Measurements from ENCODE around the gene IKZF2.
A peak's percentile ranks its signal among the peaks of the same experiment; 100 is the strongest.
"Not testable (repeated sequence)": the region's sequence is repeated elsewhere in the genome, so short reads cannot be mapped to it uniquely, and the experiment has no call there.

Gene IKZF2

GRCh38 chr2:213036836-213037235 is 114.6 kb downstream of the IKZF2 start:
- no peak for DNase-seq (ENCODE audit: low read depth)

GRCh38 chr2:213034585-213034984 is 116.8 kb downstream of the IKZF2 start:
- no peak for DNase-seq (ENCODE audit: low read depth)

- no peak for DNase-seq (ENCODE audit: low read depth)
These were observed 118.8 kb downstream of the IKZF2 start for GRCh38 chr2:213032607-213033006.

- DNase-seq (ENCODE audit: low read depth), result no peak
These were observed 128.4 kb downstream of the IKZF2 start for GRCh38 chr2:213022987-213023386.

DNA sequence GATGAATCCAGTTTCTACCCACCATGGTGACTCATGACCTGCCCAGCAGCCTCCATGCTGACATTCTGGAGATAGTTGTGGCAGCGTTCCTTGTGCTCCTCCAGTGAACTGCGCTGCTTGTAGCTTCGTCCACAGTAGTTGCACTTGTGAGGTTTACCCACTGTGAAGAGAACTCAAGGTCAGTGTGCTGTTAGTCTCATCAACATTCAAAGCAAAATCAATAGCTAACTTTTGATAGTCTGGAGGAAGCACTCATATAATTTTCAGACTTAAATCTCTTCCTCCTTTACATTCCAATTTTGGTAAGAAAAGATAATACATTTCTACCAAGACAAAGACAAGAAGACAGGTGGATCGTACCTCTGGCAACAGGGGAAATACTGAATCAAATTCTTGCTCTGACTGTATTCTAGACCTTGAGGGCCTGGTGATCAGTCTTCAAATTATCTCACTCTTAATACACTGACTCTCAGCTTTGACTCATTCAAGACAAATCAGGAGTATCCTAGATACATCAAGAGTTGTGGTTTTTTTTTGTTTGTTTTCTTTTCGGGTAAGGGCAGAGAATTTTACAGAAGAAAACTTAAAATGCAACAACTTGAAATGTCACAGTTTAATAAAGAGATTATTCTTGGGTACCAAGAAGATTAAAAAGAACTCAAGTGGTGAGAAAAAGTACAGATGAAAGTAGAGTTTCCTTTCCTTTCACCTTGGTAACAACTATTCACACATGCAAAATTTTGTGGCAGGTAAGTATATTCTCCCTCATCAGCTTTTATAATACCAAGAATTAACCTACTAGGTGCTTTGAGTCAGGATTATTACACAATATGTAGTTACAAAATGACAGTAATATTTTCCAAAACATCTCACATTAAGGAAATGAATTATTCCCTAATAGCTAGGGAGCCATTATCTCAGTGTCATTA is 129.2 kb downstream of the IKZF2 start:
- DNase-seq (ENCODE audit: low read depth), result no peak

DNA sequence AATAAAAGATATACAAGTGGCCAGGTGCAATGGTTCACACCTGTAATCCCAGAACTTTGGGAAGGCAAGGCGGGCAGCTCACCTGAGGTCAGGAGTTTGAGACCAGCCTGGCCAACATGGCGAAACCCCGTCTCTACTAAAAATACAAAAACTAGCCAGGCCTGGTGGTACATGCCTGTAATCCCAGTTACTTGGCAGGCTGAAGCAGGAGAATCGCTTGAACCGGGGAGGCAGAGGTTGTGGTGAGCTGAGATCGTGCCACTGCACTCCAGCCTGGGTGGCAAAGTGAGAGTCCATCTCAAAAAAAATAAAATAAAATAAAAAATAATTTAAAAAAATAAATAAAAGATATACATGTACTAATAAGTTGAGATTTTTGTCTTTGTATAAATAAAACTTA is 130.5 kb downstream of the IKZF2 start:
- not testable (repeated sequence) for DNase-seq (ENCODE audit: low read depth)

DNA sequence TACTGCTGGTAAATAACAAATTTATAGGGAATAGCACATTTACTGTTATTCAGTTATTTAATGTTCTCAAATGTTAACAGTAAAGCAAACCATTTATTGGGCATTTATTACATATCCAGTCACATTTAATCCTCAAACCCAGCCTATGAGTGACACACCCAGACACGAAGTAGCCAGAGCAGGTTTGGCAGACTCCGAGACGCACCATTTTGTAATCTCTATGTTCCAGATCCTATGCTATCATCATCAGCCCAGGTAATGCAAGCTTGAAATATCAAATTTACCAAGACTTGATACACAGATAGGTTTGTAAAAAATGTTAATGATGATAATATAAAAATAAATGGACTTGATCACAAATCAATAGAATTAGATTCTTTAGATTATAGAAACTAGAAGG is 131.1 kb downstream of the IKZF2 start:
- no peak for DNase-seq (ENCODE audit: low read depth)

DNA sequence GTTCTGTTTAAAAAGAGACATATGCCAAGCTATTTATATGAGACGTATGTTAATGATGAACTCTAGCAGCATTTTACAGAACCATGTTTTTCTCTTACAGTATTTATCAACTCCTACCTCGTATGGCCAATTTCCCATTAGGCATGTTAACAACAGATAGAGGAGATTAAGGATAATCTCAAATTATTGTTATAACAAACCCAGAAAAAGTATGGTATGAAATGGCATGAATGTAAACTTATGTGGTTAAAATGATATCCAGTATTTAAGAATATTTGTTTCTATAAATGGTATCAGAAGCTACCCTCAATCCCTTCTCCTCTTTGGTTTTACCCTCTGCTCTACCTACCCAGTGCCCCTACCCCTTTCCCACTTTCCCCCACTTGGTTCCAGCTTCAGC is 132.0 kb downstream of the IKZF2 start:
- DNase-seq (ENCODE audit: low read depth), result no peak

- no peak for DNase-seq (ENCODE audit: low read depth)
These were observed 133.0 kb downstream of the IKZF2 start for GRCh38 chr2:213018340-213018901.

DNA sequence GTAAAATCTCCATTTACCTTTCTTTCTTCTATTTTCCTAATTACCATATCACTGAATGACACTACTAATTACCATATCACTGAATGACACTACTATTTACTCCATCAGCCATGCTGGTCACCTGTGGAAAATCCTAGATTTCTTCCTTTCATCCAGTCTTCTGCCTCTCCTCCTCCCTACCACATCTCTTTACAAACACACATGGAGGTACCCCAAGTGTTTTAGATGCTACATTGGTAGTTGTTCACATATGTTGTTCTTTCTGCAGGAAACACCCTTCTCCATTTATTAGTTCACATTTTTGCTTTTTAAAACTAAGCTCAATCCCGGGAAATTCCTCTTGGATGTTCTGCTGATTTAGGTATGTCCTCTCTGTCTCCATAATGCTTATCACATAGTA is 134.0 kb downstream of the IKZF2 start:
- DNase-seq (ENCODE audit: low read depth), result no peak

GRCh38 chr2:213016984-213017351 is 134.4 kb downstream of the IKZF2 start:
- DNase-seq (ENCODE audit: low read depth), result no peak

DNA sequence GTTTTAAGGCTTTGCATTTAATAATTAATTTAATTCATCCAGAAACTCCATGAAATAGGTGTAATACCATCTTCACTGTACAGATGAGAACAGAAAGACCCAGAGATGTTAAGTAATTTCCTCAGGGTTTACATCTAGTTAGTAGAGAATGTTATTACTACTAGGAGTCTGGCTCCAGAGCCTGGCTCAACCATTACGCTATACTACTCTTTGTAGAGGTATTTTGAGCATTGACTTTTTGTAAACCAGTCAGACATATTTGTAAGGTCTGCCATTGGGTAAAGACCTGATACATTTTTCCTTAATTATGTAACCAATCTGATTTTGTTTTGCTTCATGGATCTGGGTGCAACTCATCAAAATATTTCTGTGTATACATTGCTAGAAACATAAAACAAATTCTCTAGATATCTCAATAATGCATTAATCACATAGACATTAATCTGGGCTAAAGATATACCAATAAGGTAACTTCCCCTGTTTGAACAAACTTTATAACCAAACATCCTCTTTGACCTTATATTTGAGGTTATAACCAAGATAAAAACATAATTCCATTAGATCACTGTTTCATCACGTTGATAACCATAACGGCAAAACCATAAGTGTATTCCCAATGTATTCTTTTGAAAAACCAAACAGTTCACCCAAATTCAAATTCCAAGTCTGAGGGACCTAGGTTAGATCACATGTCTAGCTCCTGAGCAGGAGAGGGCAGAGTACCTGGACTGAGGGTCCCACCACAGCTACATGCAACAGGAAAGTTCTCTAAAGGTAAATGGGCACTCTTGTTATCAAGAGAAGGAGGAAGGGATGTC is 135.0 kb downstream of the IKZF2 start:
- no peak for DNase-seq (ENCODE audit: low read depth)

- DNase-seq (ENCODE audit: low read depth), result peak; percentile 4
These were observed 135.8 kb downstream of the IKZF2 start for GRCh38 chr2:213015387-213016165.

- DNase-seq (ENCODE audit: low read depth), result no peak
These were observed 137.4 kb downstream of the IKZF2 start for GRCh38 chr2:213013979-213014378.

DNA sequence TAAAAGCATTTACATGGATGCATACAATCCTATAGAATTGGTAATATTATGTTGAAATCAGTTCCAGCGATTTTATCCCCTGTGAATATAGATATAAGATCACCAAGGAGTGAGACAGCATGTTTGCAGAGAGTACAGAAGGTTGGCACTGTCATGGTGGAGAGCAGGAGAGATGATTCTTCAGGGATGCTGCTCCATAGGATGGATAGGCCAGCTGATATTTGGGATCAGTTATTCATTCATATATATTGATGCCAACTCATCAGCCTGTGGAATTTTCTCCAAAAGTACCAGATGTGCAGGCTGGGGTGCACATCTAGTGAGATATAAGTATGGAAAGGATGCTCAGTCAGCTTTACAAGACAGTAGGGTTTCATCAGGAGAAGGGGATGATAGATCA is 139.9 kb downstream of the IKZF2 start:
- no peak for DNase-seq (ENCODE audit: low read depth)

DNA sequence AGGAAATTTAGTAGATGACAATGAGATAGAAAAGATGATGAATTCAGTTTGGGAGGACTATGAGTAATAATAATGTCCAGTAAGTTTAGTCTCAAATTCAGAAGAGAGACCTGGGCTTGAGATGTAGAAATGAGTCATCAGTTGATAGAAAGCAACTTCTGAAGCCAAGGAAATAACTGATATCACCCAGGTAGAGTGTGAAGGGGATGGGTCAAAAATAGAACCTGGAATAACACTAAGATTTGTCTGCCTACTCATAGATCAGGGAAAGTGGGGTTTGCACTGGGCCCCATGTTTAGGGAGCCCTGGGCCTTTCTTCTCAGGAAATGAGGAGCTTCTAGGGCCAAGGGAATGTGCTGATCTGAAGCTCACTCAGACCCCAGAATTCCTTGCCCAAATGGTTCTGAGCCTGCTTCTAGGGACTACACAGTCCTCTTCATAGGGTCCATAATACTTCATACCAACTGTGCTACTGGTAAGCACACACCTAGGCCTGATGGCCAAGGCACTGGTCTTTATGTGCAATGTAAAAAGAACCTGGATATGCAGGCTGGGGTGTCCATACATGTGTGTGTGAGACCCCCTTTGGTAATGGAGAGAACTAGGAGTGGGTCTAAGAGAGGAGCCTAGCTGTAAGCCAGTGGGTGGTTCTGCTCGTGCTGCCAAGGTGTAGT is 141.2 kb downstream of the IKZF2 start:
- no peak for DNase-seq (ENCODE audit: low read depth)

- no peak for DNase-seq (ENCODE audit: low read depth)
These were observed 144.0 kb downstream of the IKZF2 start for GRCh38 chr2:213007290-213007838.

DNA sequence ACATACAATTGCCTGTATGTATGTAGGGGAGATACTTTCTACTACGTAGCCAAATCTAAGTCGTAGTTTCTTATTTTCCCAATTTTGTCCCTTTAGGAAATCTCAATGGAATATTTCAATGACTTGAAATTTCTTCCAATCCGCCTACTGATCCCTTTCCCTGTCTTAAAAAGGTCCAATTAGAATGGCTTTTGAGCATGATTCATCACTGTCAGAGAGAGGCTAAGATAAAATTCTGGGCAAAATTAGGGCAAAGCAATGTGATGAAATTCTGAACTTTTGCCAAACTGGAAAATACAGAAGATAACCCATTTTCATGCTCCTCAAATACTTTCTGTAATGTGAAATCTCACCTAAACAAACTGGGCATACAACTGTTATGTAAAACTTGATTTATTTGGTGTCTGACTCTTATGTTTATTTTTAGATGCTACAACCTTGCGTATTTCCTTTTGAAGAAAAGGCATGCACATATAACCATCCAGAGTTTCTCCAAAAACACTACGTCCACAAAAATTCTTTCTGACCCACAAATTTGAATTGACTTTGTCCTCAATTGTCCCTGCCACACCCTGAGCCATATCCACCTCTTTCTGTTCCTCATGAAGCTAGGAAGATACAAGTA is 147.1 kb downstream of the IKZF2 start:
- DNase-seq (ENCODE audit: low read depth), result no peak

- DNase-seq (ENCODE audit: low read depth), result no peak
These were observed 149.0 kb downstream of the IKZF2 start for GRCh38 chr2:213002383-213002782.

DNA sequence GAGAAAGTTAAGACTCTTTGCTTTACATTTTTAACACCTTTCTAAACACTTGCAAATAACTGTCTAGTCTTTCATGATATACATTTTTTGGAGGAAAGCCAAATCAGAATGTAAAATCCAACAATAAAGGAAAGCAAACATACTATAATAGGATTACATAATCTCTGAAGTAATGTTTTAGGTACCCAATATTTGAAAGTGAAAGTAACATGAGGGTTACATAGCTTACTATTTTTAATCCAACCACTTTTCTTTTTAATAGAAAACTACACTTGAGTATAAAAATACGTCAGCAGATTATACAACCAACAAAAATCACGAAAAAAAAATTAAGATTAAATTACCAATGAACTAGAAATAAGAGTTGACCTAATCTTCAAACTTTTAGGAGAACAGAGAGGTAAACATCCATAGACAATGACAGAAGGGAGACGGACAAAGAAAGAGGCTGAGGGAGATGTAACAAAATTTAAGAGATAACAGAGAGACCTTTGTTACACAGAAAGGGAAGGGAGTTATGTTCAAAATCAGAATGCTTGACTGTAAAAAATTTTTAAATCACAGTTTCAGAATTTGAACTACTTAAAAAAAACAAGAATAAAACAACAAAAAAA is 150.0 kb downstream of the IKZF2 start:
- no peak for DNase-seq (ENCODE audit: low read depth)
